Measurements from ENCODE around the gene CTDP1.

- TF ChIP-seq IRF1 (CRISPR knock-in tag; IDR thresholded peaks at IDR 0.05; ENCODE audit: borderline replicate concordance) (no peak), POLR2A (conservative IDR thresholded peaks at IDR 0.05) (no peak), ZNF518B (CRISPR knock-in tag; IDR thresholded peaks at IDR 0.05) (no peak), CTCF (IDR thresholded peaks at IDR 0.05 in 2 of 3, conservative IDR thresholded peaks at IDR 0.05 in 1 of 3; ENCODE audit: insufficient read depth in 2 of 3, low read depth in 1 of 3, low read length in 3 of 3) (no peak), GTF3C2 (IDR thresholded peaks at IDR 0.05; ENCODE audit: borderline replicate concordance, extremely low read depth, insufficient read length) (no peak), ELF2 (CRISPR knock-in tag; IDR thresholded peaks at IDR 0.05) (no peak), ZBTB17 (CRISPR knock-in tag; IDR thresholded peaks at IDR 0.05) (no peak), NFRKB (IDR thresholded peaks at IDR 0.05; ENCODE audit: low read depth) (no peak), GABPA (tag; conservative IDR thresholded peaks at IDR 0.05; ENCODE audit: low read depth) (no peak), NCOA2 (IDR thresholded peaks at IDR 0.05; ENCODE audit: partially characterized antibody in 2 of 2) (no peak), CUX1 (CRISPR knock-in tag; IDR thresholded peaks at IDR 0.05) (no peak)
Observed at GRCh38 chr18:79788734-79789085, 109.1 kb downstream of the CTDP1 start.
